GM18511 (cell line): ENCODE data around the gene RAD51.

Experiments
- ATAC-seq: cut with Tn5 transposase; IDR thresholded peaks from one replicate; pipeline ENCODE4 v1.9.1; 2021; ENCODE audit warnings: mild to moderate bottlenecking, moderate library complexity; ENCODE audit not compliant: unreplicated experiment

The RAD51 gene

GRCh38 chr15:40759961-40760360, 65.0 kb downstream of the RAD51 start:
- ATAC-seq = no peak

DNA sequence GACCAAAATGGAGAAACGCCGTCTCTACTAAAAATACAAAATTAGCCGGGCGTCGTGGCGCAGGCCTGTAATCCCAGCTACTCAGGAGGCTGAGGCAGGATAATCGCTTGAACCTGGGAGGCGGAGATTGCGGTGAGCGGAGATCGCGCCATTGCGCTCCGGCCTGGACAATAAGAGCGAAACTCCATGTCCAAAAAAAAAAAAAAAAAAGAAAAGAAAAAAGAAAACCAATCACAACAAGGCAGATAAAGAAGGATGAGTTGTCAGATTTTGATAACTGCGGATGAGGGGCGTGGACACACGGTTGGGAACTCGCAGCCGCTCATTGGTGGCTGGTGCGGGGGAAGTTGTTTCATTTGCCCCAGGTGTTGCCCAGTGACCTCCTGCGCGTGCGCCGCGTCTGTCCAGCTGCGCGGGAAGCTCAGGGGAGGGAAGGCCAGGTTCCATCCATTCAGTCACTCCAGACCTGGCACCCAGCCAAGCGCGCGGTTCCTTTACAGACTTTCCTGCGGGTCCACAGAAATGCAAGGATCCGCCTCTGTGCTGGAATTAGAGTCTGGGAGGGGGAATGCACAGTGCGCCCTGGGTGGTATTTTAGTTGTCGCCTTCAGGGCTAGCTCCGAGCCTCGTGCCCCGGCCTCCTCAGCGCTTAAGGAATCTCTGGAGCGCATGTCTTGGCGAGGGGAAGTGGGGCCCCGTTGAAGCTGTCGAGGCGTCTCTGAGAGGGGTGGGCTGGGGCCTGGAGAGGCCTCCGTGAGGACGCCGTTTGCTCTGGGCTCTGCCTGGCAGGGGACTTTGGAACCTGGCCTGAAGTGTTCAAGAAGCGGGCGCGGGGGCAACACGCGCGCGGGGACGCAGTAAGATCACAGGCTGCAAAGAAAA, 68.2 kb downstream of the RAD51 start:
- no peak for ATAC-seq

DNA sequence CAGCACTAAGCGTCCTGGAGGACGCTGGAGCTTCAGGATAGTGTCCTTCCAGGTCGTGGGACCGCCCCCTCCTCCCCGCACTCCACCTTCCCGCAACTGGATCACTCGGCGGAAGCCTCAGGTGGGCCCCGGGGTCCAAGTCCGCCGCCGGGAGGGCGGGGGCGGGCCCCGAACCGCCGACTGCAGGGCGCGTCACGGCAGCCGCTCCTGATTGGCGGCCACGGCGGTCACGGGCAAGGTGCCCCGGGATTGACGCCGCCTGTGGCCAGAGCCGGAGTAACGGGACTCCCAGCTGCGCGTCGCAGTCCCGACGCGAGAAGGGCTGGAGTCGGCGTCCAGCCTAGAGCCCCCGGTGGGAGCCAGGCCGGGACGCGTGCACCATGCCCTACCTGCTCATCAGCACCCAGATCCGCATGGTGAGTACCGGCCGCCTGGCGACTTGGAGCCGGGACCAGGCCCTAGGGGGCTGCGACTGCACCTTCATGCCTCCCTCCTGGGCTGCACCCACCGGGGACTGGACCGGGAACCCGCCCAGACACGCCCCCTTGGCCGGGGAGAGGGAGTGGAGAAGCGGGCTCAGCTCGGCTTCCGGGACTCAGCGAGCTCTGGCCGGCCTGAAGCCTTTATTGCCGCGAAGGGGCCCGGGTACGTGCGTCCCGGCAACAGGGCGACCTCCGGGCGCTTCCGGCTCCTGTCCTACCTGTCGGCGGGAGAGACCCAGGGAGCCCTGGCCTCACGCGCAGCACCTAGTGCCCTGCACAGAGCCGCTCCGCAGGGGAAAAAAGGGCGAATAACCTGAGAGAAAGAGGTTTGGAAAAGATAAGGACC, 69.0 kb downstream of the RAD51 start, which contains the start of gene GCHFR:
TSS of gene GCHFR (plus strand) at position 268 of the 828 bp plus-strand sequence. CDS start at position 381, 113 bp downstream.
- ATAC-seq = peak; percentile 54

GRCh38 chr15:40764629-40765103, 69.7 kb downstream of the RAD51 start:
- ATAC-seq = no peak

GRCh38 chr15:40766194-40766815, 71.3 kb downstream of the RAD51 start:
- ATAC-seq = no peak

DNA sequence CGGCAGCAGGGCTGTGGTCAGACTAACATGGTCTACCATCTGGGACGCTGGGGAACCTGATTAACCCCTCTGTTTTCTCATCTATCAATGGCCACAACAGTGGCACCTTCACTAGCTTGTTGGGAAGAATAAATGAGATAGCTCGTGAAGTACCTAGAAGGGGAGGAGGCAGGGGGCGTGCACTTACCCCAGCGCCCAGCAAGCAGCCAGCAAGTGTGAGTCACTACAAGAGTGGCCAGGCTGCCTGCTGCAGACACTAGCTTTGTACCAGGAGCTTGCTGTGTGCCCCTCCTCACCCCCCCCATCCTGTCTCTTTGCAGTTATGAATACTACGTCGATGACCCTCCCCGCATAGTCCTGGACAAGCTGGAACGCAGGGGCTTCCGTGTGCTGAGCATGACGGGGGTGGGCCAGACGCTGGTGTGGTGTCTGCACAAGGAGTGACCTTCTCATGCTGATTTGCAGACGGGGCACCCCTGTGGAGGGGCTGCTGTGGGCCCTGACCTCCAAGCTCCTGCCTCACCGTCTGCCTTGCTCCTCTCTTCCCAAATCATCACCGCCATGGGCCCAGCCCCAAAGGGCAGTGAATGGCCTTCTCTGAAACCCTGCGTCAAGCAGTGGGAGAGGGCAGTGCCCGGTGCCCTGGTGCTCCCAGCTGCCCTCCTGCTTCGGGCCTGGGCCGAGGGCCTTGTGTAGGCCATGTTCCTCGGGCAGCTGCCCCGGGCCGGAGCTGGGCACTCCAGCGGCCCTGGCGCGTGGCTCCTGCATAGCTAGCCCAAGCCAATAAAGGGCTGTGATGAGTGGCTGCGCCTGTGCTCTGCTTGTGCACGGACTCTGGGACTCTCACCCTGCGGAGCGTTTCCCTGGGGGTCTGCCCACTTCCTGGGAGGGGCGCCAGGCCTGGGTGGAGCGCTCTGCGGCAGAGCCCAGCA, 72.2 kb downstream of the RAD51 start:
- ATAC-seq = no peak

DNA sequence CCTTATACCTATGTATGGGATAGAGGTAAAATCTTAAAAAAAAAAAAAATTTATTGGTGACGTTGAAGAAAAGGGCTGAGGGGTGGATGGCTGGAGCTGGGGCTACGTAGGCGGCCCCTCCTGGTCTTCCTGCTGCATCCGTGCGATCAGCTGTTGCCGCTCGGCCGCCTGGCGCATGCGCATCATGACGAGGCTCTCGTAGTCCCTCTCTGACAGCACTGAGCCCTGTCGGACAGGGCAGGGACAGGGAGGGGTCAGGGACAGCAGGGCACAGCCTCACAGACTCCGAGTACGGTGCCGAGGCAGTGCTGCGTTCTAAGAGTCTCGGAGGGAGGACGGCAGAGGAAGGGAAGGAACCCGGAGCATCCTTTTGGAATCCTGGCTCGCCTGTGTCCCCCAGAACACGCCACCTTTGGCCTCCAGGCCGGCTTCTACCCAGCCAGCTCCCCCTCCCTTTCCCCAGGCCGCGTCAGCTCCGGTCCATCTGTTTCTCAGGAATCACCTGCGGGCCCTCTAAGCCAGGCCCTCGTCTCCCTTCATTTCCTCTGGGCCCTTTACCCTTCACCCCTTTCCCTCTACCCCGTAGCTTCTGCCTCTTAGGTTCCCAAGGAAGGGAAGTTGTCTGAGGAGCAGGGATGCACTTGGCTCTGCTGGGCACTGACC, 73.0 kb downstream of the RAD51 start:
- ATAC-seq = no peak

DNA sequence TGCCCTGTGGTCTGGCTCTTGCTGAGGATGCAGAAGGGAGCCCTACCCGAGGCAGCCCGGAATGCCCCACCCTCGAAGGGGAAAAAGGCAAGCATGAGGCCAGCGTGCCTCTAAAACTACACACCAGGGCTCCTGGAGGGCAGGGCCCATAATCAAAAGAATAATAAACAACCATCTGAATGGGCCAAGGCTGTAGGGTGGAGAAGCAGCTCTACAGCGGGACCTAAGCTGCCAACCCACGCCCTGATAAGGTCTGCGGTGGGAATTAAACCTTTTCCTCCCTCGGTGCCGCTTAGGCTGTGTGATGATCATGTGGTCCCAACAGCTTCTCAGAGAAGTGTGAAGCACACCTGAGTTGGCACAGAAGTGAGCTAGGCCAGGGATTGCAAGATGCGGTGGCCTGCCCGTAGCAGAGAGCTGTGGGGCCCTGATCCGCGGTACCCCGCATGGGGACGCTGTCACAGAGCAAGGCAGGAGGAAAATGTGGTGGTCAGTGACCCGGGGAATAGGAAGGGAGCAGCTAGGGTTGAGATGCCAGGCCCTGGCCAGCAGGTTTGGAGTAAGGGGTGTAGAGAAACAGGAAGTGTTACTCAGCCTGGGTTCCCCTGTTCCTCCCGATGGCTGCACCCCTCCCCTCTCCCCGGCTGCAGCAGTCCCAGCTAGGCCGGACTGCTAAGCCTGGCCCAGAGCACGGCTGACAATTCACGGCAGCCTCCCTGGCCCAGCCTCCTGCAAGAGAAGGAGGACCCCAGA, 73.7 kb downstream of the RAD51 start:
- peak; percentile 1 for ATAC-seq

DNA sequence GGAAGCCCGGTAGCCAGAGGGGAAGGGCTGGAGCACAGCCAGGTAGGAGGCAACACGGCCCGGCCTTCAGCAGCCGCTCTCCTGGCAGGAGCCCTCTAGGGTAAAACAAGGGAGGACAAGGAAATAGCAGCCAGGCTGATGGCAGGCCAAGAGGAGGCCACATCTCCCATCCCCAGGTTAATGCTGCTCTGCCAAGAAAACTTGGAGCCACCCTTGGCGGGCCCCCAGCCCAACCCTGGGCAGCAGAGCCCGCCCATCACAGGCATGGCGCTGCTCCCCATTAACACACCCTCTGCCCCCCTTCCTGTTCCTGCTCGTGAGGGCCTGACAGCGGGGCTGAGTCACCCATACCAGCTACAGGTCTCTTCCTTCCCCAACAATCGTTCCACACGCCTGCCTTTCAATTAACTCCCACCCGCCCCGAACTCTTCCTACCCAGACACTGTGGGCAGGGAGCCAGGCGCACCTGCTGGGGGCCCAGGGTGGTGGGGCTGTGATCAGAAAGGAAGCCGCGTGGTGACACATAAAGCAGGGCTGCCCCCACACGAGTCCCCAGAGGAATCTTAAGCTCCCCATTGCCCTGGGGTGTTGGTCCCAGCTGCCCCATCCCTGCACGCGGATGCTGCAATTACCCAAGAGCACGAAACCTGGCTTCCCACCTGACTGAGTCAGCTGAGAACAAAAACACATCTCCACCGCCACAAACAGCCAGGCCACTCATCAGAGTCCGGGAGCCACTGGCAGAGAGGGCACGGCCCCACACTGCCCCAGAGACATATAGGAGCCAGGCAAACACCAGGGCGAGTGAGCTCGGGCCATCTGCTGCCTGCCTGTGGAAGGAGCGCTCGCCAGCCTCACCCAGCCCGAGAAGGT, 74.5 kb downstream of the RAD51 start, which contains the start of gene C15orf62:
TSS of gene C15orf62 (plus strand) at position 707 of the 873 bp plus-strand sequence. CDS start 516 bp downstream, outside the sequence.
- peak; percentile 71 for ATAC-seq

- no peak for ATAC-seq
These were observed 75.3 kb downstream of the RAD51 start for GRCh38 chr15:40770147-40770721.

- ATAC-seq = no peak
These were observed 76.3 kb downstream of the RAD51 start for GRCh38 chr15:40771242-40771641.

DNA sequence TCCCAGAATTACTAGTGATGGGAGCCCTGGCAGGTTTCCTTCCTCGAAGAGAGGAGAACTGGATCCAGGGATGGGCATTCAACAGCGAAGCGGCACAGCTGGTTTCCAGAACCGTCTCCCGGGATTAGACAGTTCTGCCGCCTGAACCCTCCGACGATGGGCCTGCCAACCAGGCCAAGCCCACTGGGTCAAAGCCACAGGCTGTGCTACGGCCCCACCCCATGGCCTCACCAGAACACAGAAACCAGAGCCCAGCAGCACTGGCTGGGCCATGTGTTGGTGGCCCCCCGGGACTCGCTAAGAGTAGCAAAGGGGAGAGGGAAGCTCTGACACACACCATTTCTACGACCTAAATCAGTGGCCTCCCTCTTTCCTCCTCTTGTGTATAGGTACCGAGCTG, 77.0 kb downstream of the RAD51 start:
- no peak for ATAC-seq

- ATAC-seq = no peak
These were observed 78.5 kb downstream of the RAD51 start for GRCh38 chr15:40773496-40773895.

DNA sequence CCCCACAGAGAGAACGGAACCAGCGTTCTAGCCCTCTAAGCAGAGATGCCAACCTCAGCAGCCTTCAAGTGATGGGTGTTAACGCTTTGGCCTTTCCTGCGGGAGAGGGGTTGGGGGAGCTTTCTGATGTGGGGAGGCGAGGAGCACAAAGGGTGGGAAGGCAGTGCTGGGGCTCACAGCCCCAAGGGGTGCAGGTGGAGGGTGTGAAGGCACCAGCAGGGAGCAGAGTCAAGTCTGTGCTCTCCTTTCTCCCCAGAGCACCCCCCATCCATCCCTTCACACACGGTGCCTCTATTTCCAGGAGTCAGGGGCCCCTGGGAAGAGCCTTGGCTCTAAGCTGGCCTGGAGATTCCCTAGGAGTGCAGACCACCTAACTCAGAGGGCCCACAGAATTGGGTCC, 78.9 kb downstream of the RAD51 start:
- no peak for ATAC-seq

GRCh38 chr15:40775007-40775406, 80.0 kb downstream of the RAD51 start:
- no peak for ATAC-seq

DNA sequence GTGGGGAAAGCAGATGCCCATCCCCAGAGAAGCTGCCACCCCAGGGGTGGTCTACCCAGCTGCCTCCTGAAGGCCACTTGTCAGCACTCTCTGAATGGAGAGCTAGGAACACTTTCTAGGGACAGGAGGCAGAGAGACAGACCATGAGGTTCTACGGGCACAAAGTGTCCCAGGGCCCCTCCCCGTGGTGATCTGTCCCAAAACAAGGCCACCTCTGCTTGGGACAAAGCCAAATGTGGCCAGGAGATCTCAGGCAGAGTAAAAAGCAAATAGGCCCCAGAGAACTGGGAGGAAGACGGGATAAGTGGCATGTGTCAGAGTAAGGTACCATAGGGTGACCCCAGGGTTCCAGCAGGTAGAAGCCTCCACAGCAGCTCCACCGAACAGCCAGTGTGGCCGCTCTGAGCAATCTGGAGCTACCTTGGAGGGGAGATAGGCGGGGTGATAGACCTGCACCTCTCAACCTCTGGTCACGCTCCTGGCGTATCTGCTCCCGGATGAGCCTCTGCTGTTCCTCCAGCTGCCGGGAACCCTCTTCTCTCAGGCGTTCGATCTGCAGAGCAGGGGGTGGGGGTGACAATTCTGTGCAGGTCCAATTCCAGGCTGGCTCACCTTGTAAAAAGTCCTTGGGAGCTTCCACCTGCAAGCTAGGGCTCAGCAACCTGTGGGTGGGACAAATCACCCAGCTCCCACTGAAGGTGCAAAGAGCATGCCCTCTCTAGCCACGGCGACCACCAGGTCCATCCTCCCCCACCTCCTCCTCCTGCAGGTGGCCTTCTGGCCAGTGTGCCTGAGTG, 81.0 kb downstream of the RAD51 start:
- ATAC-seq = no peak
